HG02840 (cell line): ENCODE measurements around the gene SNRPD3.

Experiments
- ATAC-seq: cut with Tn5 transposase; IDR thresholded peaks from one replicate; pipeline ENCODE4 v1.9.1; 2021; ENCODE audit warnings: mild to moderate bottlenecking, moderate library complexity, moderate number of reproducible peaks; ENCODE audit not compliant: unreplicated experiment, low FRiP score

The SNRPD3 gene

GRCh38 chr22:24555165-24556039 lies at the start of gene SNRPD3:
SNRPD3 (plus strand) TSS chr22:24555999; CDS start chr22:24557675, 1,676 bp downstream.
- peak; percentile 69 for ATAC-seq

GRCh38 chr22:24506802-24507438 lies 48.9 kb upstream of the SNRPD3 start:
- ATAC-seq: no peak

- no peak for ATAC-seq
Observed at GRCh38 chr22:24507716-24508115, 48.1 kb upstream of the SNRPD3 start.

GRCh38 chr22:24510637-24511625 lies 44.9 kb upstream of the SNRPD3 start:
- no peak for ATAC-seq

GRCh38 chr22:24512043-24512442 lies 43.8 kb upstream of the SNRPD3 start:
- ATAC-seq: no peak

- ATAC-seq: no peak
Observed at GRCh38 chr22:24513378-24514240, 42.2 kb upstream of the SNRPD3 start.

GRCh38 chr22:24514241-24515026 lies 41.4 kb upstream of the SNRPD3 start:
- no peak for ATAC-seq

- no peak for ATAC-seq
Observed at GRCh38 chr22:24515027-24515338, 40.8 kb upstream of the SNRPD3 start.

GRCh38 chr22:24516301-24516737 lies 39.5 kb upstream of the SNRPD3 start:
- ATAC-seq: no peak

GRCh38 chr22:24517446-24517845 lies 38.4 kb upstream of the SNRPD3 start:
- no peak for ATAC-seq

GRCh38 chr22:24518228-24518627 lies 37.6 kb upstream of the SNRPD3 start:
- ATAC-seq: no peak

- no peak for ATAC-seq
Observed at GRCh38 chr22:24518771-24519485, 36.9 kb upstream of the SNRPD3 start.

- no peak for ATAC-seq
Observed at GRCh38 chr22:24519496-24519895, 36.3 kb upstream of the SNRPD3 start.

- ATAC-seq: no peak
Observed at GRCh38 chr22:24521791-24522245, 34.0 kb upstream of the SNRPD3 start.

- ATAC-seq: no peak
Observed at GRCh38 chr22:24523873-24524272, 31.9 kb upstream of the SNRPD3 start.

- peak; percentile 48 for ATAC-seq
Observed at GRCh38 chr22:24525416-24526037, 30.3 kb upstream of the SNRPD3 start.

- ATAC-seq: no peak
Observed at GRCh38 chr22:24526191-24526590, 29.6 kb upstream of the SNRPD3 start.

GRCh38 chr22:24529898-24530297 lies 25.9 kb upstream of the SNRPD3 start:
- ATAC-seq: no peak
